ENCODE results near the gene LSG1. TPM values are rescaled to one million over a fixed set of nuclear protein-coding genes. Genes with fewer than 3 reads are reported as not detected.

LSG1 gene
- total RNA-seq, 2 donors from 2014 or later, result 42.0 to 52.6 TPM

- no peaks in the 10 kb centered on the region for H3K36me3 Mint-ChIP-seq (ENCODE audit: low read depth)
- peaks cover 33% of the 10 kb centered on the region for H3K27me3 Mint-ChIP-seq
- H3K4me1 Mint-ChIP-seq, result peaks cover 2% of the 10 kb centered on the region
- H3K4me3 Mint-ChIP-seq, result no peak overlapping the region
- DNase-seq (no peak), ATAC-seq (no peak)
- H3K27ac Mint-ChIP-seq, result no peak overlapping the region
- no peaks in the 10 kb centered on the region for H3K9me3 ChIP-seq (ENCODE audit: control insufficient read depth, low read length, poor library complexity, severe bottlenecking)
Measured at GRCh38 chr3:194696702-194697101, 24.7 kb upstream of the LSG1 start.

- H3K27me3 Mint-ChIP-seq, result peaks cover 18% of the 10 kb centered on the region
- DNase-seq, result no peak
- ATAC-seq, result no peak
- H3K36me3 Mint-ChIP-seq (ENCODE audit: low read depth), result no peaks in the 10 kb centered on the region
- peak overlapping the region; percentile 47 for H3K27ac Mint-ChIP-seq
- H3K4me3 Mint-ChIP-seq, result no peak overlapping the region
- H3K4me1 Mint-ChIP-seq, result peaks cover 19% of the 10 kb centered on the region
- no peaks in the 10 kb centered on the region for H3K9me3 ChIP-seq (ENCODE audit: control insufficient read depth, low read length, poor library complexity, severe bottlenecking)
Measured at GRCh38 chr3:194691481-194692283, 19.7 kb upstream of the LSG1 start.

GRCh38 chr3:194690501-194691372 is 18.7 kb upstream of the LSG1 start:
- DNase-seq (no peak), ATAC-seq (no peak)
- no peak overlapping the region for H3K4me3 Mint-ChIP-seq
- peaks cover 20% of the 10 kb centered on the region for H3K4me1 Mint-ChIP-seq
- peak overlapping the region; percentile 47 for H3K27ac Mint-ChIP-seq
- H3K36me3 Mint-ChIP-seq (ENCODE audit: low read depth), result no peaks in the 10 kb centered on the region
- no peaks in the 10 kb centered on the region for H3K9me3 ChIP-seq (ENCODE audit: control insufficient read depth, low read length, poor library complexity, severe bottlenecking)
- peaks cover 9% of the 10 kb centered on the region for H3K27me3 Mint-ChIP-seq

DNA sequence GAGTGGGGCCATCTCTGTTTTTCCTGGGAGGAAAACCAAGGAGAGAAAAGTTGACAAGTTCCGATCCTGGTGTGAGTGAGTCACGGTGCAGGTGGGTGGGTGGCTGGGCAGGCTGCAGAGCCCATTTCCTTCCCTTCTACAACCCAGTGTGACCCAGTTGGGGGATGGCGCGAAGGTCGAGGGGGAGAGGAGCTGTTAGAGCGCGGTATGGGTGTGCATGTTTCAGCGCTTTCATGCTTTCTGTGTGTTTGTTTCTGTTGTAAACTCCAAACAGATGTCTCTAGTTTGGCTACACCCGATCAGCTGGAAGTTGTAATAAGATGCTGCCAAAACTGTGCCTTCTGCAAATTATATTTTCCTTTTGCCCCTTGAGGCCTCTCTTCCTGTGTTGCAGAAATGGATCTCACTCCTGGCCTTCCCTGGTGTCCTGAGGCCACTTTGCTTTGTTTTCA is 17.5 kb upstream of the LSG1 start:
- DNase-seq (no peak), ATAC-seq (no peak)
- peak overlapping the region; percentile 63 for H3K27ac Mint-ChIP-seq
- no peaks in the 10 kb centered on the region for H3K9me3 ChIP-seq (ENCODE audit: control insufficient read depth, low read length, poor library complexity, severe bottlenecking)
- H3K27me3 Mint-ChIP-seq, result peaks cover 6% of the 10 kb centered on the region
- H3K4me1 Mint-ChIP-seq, result peaks cover 28% of the 10 kb centered on the region
- no peaks in the 10 kb centered on the region for H3K36me3 Mint-ChIP-seq (ENCODE audit: low read depth)
- H3K4me3 Mint-ChIP-seq, result peak overlapping the region; percentile 63

- Mint-ChIP-seq H3K27ac (peak overlapping the region; percentile 63), H3K4me3 (peak overlapping the region; percentile 95), H3K27me3 (no peaks in the 10 kb centered on the region), H3K36me3 (ENCODE audit: low read depth) (no peaks in the 10 kb centered on the region), H3K4me1 (peaks cover 30% of the 10 kb centered on the region)
- ATAC-seq (no peak), DNase-seq (no peak)
- H3K9me3 ChIP-seq (ENCODE audit: control insufficient read depth, low read length, poor library complexity, severe bottlenecking), result no peaks in the 10 kb centered on the region
Measured at GRCh38 chr3:194688946-194689345, 17.0 kb upstream of the LSG1 start.

DNA sequence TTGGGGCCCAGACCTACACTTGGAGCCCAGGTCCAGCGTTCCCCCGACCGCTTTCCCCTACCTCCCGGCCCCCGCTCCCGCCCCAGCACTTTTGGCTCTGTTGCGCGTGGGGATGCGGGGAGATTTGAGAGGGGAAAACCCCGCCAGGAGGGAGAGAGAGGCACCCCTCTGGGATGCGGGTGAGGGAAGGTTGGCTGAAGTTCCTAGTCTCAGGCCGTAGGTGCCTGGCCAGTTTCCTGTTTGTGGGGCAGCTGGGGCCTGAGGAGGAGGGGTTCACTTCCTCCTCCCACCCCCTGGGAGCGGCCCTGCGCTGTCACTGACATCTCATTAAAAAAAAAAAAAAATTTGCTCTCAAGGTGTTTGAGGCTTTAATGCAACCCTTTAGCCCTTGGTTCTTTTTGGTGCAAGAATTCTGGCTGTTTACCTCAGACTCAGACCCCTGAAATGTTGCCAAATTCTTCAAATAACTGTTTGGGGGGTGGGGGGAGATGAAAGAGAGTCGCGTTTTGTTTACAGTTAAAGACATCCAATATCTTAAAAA is 16.3 kb upstream of the LSG1 start:
- H3K4me1 Mint-ChIP-seq, result peaks cover 33% of the 10 kb centered on the region
- no peaks in the 10 kb centered on the region for H3K36me3 Mint-ChIP-seq (ENCODE audit: low read depth)
- no peaks in the 10 kb centered on the region for H3K9me3 ChIP-seq (ENCODE audit: control insufficient read depth, low read length, poor library complexity, severe bottlenecking)
- peak; percentile 33 for ATAC-seq
- no peak for DNase-seq
- H3K27me3 Mint-ChIP-seq, result no peaks in the 10 kb centered on the region
- H3K27ac Mint-ChIP-seq, result peak overlapping the region; percentile 63
- peak overlapping the region; percentile 95 for H3K4me3 Mint-ChIP-seq

DNA sequence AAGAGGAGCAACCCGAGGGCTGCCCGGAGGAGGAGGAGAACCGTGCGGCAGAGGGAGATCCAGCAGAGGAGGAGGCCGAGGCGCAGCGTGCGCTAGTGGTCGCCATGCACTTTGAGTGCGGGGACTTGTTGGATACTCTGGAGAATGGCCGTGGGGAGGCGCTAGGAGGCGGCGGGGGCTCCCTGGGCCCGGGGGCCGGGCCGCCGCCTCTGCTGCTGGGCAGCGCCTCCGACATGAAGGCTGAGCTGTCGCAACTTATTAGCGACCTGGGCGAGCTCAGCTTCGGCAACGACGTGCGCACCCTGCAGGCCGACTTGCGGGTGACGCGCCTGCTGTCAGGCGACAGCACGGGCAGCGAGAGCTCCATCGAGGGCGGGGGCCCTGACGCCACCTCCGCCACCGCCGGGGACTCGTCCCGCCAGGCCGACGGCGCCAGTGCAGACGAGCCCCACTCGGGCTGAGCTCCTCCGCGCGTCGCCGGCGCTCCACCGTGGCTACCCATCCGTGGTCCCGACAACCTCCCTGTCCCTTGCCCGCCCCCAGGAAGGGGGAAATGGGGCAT is 15.7 kb upstream of the LSG1 start:
- Mint-ChIP-seq H3K36me3 (ENCODE audit: low read depth) (no peaks in the 10 kb centered on the region), H3K4me1 (peaks cover 36% of the 10 kb centered on the region), H3K27me3 (no peaks in the 10 kb centered on the region), H3K27ac (peak overlapping the region; percentile 63), H3K4me3 (peak overlapping the region; percentile 95)
- DNase-seq (peak; percentile 63 to 64 (median 64)), ATAC-seq (peak; percentile 76)
- no peaks in the 10 kb centered on the region for H3K9me3 ChIP-seq (ENCODE audit: control insufficient read depth, low read length, poor library complexity, severe bottlenecking)

DNA sequence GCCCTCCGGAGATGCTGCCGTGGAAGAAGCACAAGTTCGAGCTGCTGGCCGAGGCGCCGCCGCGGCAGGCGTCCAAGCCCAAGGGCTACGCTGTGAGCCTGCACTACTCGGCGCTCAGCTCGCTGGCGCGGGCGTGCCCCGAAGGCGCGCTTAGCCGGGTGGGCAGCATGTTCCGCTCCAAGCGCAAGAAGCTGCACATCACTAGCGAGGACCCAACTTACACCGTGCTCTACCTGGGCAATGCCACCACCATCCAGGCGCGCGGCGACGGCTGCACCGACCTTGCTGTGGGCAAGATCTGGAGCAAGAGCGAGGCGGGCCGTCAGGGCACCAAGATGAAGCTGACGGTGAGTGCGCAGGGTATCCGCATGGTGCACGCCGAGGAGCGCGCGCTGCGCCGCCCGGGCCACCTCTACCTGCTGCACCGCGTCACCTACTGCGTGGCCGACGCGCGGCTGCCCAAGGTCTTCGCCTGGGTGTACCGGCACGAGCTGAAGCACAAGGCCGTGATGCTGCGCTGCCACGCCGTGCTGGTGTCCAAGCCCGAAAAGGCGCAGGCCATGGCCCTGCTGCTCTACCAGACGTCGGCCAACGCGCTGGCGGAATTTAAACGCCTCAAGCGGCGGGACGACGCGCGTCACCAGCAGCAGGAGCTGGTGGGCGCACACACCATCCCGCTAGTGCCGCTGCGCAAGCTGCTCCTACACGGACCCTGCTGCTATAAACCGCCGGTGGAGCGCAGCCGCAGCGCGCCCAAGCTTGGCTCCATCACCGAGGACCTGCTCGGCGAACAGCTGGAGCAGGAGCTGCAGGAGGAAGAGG is 15.0 kb upstream of the LSG1 start:
- DNase-seq, result peak in 2 of 3 donors; percentile 21 to 27
- Mint-ChIP-seq H3K4me1 (peaks cover 40% of the 10 kb centered on the region), H3K27ac (peak overlapping the region; percentile 54), H3K4me3 (peak overlapping the region; percentile 95), H3K36me3 (ENCODE audit: low read depth) (no peaks in the 10 kb centered on the region), H3K27me3 (no peaks in the 10 kb centered on the region)
- ATAC-seq, result peak; percentile 22
- H3K9me3 ChIP-seq (ENCODE audit: control insufficient read depth, low read length, poor library complexity, severe bottlenecking), result no peaks in the 10 kb centered on the region

- H3K27me3 Mint-ChIP-seq, result no peaks in the 10 kb centered on the region
- DNase-seq, result no peak
- no peaks in the 10 kb centered on the region for H3K36me3 Mint-ChIP-seq (ENCODE audit: low read depth)
- H3K4me3 Mint-ChIP-seq, result peak overlapping the region; percentile 95
- H3K27ac Mint-ChIP-seq, result peak overlapping the region; percentile 54
- no peak for ATAC-seq
- no peaks in the 10 kb centered on the region for H3K9me3 ChIP-seq (ENCODE audit: control insufficient read depth, low read length, poor library complexity, severe bottlenecking)
- H3K4me1 Mint-ChIP-seq, result peaks cover 40% of the 10 kb centered on the region
Measured at GRCh38 chr3:194686414-194686815, 14.4 kb upstream of the LSG1 start.

GRCh38 chr3:194685718-194686413 is 13.9 kb upstream of the LSG1 start, which contains the start of gene FAM43A:
FAM43A (plus strand) TSS chr3:194685883; CDS start chr3:194686827, 944 bp downstream.
- Mint-ChIP-seq H3K36me3 (ENCODE audit: low read depth) (no peaks in the 10 kb centered on the region), H3K27me3 (no peaks in the 10 kb centered on the region), H3K4me3 (peak within 1 kb of the TSS; percentile 95), H3K4me1 (peaks cover 40% of the 10 kb centered on the region), H3K27ac (peak within 1 kb of the TSS; percentile 65)
- ATAC-seq (peak; percentile 52), DNase-seq (peak; percentile 48 to 61 (median 48))
- no peaks in the 10 kb centered on the region for H3K9me3 ChIP-seq (ENCODE audit: control insufficient read depth, low read length, poor library complexity, severe bottlenecking)

- Mint-ChIP-seq H3K27me3 (peaks cover under 1% of the 10 kb centered on the region), H3K27ac (peak overlapping the region; percentile 65), H3K36me3 (ENCODE audit: low read depth) (no peaks in the 10 kb centered on the region), H3K4me3 (peak overlapping the region; percentile 95), H3K4me1 (peaks cover 40% of the 10 kb centered on the region)
- no peaks in the 10 kb centered on the region for H3K9me3 ChIP-seq (ENCODE audit: control insufficient read depth, low read length, poor library complexity, severe bottlenecking)
- DNase-seq (no peak), ATAC-seq (peak; percentile 22)
Measured at GRCh38 chr3:194685065-194685717, 13.2 kb upstream of the LSG1 start.
